Fibroblast of gingiva (primary cell): Measurements from ENCODE around the gene GPR146.
"Not testable (repeated sequence)": the region's sequence is repeated elsewhere in the genome, so short reads cannot be mapped to it uniquely, and the experiment has no call there.

Experiments used
- DNase-seq: peaks from one replicate; pipeline ENCODE4 v3.0.0-alpha.2; 2011; ENCODE audit warnings: low read depth

Gene GPR146

GRCh38 chr7:1059200-1060091, 15.1 kb downstream of the GPR146 start:
- peak; percentile 42 for DNase-seq

GRCh38 chr7:1060315-1061072, 16.1 kb downstream of the GPR146 start:
- DNase-seq: no peak

- no peak for DNase-seq
Observed at GRCh38 chr7:1061180-1061579, 16.8 kb downstream of the GPR146 start.

GRCh38 chr7:1062296-1063294, 18.2 kb downstream of the GPR146 start:
- no peak for DNase-seq

- DNase-seq: no peak
Observed at GRCh38 chr7:1063361-1063760, 19.0 kb downstream of the GPR146 start.

GRCh38 chr7:1064581-1064980, 20.2 kb downstream of the GPR146 start:
- no peak for DNase-seq

GRCh38 chr7:1065263-1065584, 20.9 kb downstream of the GPR146 start:
- no peak for DNase-seq

GRCh38 chr7:1065585-1066241, 21.4 kb downstream of the GPR146 start:
- DNase-seq: peak; percentile 52

- DNase-seq: no peak
Observed at GRCh38 chr7:1066242-1066588, 21.9 kb downstream of the GPR146 start.

GRCh38 chr7:1068013-1068412, 23.7 kb downstream of the GPR146 start:
- DNase-seq: no peak

GRCh38 chr7:1068619-1069018, 24.3 kb downstream of the GPR146 start:
- no peak for DNase-seq

GRCh38 chr7:1070544-1071011, 26.2 kb downstream of the GPR146 start:
- DNase-seq: no peak

GRCh38 chr7:1071731-1072254, 27.4 kb downstream of the GPR146 start:
- DNase-seq: no peak

GRCh38 chr7:1073142-1073977, 29.0 kb downstream of the GPR146 start:
- DNase-seq: no peak

GRCh38 chr7:1074018-1074417, 29.7 kb downstream of the GPR146 start:
- DNase-seq: not testable (repeated sequence)

- DNase-seq: no peak
Observed at GRCh38 chr7:1074593-1075431, 30.5 kb downstream of the GPR146 start.

GRCh38 chr7:1076184-1077072, 32.1 kb downstream of the GPR146 start:
- DNase-seq: peak; percentile 18

GRCh38 chr7:1078519-1078918, 34.2 kb downstream of the GPR146 start:
- DNase-seq: no peak
